Fibroblast of lung (primary cell): Measurements from ENCODE around the gene WDTC1.

Experiments used
- CTCF ChIP-seq, 2 donors: IDR thresholded peaks in 1 of 2; conservative IDR thresholded peaks in 1 of 2; 1 replicate in 1 of 2; 2 replicates in 1 of 2; pipeline ENCODE4 v1.5.1; 2011 to 2012; ENCODE audit warnings: low read length in 2 of 2, control low read depth in 1 of 2, inconsistent platforms in 1 of 2, low read depth in 1 of 2, mild to moderate bottlenecking in 1 of 2
- EZH2 ChIP-seq: IDR thresholded peaks from 2 replicates; pipeline ENCODE4 v1.5.1; 2012; ENCODE audit warnings: low read length, control low read depth, mild to moderate bottlenecking; ENCODE audit errors: missing control alignments

GRCh38 chr1:27346991-27347624, 112.7 kb downstream of the WDTC1 start:
- TF ChIP-seq CTCF (conservative IDR thresholded peaks at IDR 0.05 in 1 of 2, IDR thresholded peaks at IDR 0.05 in 1 of 2; ENCODE audit: low read depth in 1 of 2, low read length in 2 of 2), result no peak
- no peak for TF ChIP-seq EZH2
